Mesothelial cell of epicardium (in vitro differentiated cells): Measurements from ENCODE around the gene SYT8. TPM values are rescaled to one million over a fixed set of nuclear protein-coding genes. Genes with fewer than 3 reads are reported as not detected.

Experiments
- DNase-seq, 2 experiments: peaks; one replicate each; pipeline ENCODE4 v3.0.0; 2021; ENCODE audit warnings: low spot score in 2 of 2; ENCODE audit not compliant: unreplicated experiment in 2 of 2
- H3K27ac Mint-ChIP-seq: 2 replicates; pipeline ENCODE4 v1.8.0; 2021; ENCODE audit warnings: mixed read lengths
- H3K27me3 Mint-ChIP-seq: 2 replicates; pipeline ENCODE4 v1.8.0; 2021; ENCODE audit warnings: low read depth, mixed read lengths
- H3K36me3 Mint-ChIP-seq: 2 replicates; pipeline ENCODE4 v1.8.0; 2021; ENCODE audit warnings: mixed read lengths
- H3K4me1 Mint-ChIP-seq: 2 replicates; pipeline ENCODE4 v1.8.0; 2021; ENCODE audit warnings: mixed read lengths
- H3K4me3 Mint-ChIP-seq: 2 replicates; pipeline ENCODE4 v1.8.0; 2021; ENCODE audit warnings: mild to moderate bottlenecking, moderate library complexity, mixed read lengths
- H3K9me3 Mint-ChIP-seq: 2 replicates; pipeline ENCODE4 v1.8.0; 2021; ENCODE audit warnings: mixed read lengths
- total RNA-seq: library from RNA; stranded (reverse); gene quantifications from 3 replicates; pipeline ENCODE4 v1.2.1, GENCODE V29; 2021
- TF ChIP-seq, protein P1 (sequence below): fragments of 200-600 bp; sonication (generic); IDR thresholded peaks from one replicate; pipeline ENCODE4 v1.5.0; 2021; ENCODE audit warnings: antibody characterized with exemption; ENCODE audit not compliant: unreplicated experiment

Gene SYT8
- total RNA-seq, 1 donor from 2014 or later = 2.1 TPM

GRCh38 chr11:1856306-1857005, 21.7 kb downstream of the SYT8 start:
- no peaks in the 10 kb centered on the region for H3K27me3 Mint-ChIP-seq
- no peak for DNase-seq
- no peaks in the 10 kb centered on the region for H3K36me3 Mint-ChIP-seq
- H3K27ac Mint-ChIP-seq = no peak overlapping the region
- no peaks in the 10 kb centered on the region for H3K4me1 Mint-ChIP-seq
- H3K4me3 Mint-ChIP-seq = no peak overlapping the region
- TF ChIP-seq, protein P1, sequence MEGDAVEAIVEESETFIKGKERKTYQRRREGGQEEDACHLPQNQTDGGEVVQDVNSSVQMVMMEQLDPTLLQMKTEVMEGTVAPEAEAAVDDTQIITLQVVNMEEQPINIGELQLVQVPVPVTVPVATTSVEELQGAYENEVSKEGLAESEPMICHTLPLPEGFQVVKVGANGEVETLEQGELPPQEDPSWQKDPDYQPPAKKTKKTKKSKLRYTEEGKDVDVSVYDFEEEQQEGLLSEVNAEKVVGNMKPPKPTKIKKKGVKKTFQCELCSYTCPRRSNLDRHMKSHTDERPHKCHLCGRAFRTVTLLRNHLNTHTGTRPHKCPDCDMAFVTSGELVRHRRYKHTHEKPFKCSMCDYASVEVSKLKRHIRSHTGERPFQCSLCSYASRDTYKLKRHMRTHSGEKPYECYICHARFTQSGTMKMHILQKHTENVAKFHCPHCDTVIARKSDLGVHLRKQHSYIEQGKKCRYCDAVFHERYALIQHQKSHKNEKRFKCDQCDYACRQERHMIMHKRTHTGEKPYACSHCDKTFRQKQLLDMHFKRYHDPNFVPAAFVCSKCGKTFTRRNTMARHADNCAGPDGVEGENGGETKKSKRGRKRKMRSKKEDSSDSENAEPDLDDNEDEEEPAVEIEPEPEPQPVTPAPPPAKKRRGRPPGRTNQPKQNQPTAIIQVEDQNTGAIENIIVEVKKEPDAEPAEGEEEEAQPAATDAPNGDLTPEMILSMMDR = no peak
- H3K9me3 Mint-ChIP-seq = no peaks in the 10 kb centered on the region

DNA sequence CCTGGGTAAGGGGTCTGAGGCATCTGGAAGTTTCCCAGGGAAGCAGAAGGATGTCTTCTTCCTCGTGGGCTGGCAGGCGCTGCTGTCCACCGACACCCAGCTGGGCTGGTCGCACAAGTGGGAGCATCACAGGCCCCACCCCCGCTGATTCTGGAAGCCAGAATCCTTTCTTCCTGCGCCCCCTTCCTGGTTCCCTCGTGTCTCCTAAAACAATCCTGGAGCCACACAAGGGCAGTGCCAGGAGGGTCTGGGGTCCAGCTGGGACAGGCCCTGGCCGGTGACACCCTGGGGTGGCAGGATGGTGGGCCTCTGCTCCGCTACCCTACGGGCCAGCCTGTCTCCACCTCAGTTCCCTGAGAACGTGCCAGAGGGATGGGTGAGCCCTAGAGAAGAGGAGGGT, 22.3 kb downstream of the SYT8 start:
- no peaks in the 10 kb centered on the region for H3K9me3 Mint-ChIP-seq
- no peaks in the 10 kb centered on the region for H3K4me1 Mint-ChIP-seq
- no peaks in the 10 kb centered on the region for H3K36me3 Mint-ChIP-seq
- TF ChIP-seq, protein P1 = no peak
- no peak for DNase-seq
- no peak overlapping the region for H3K27ac Mint-ChIP-seq
- no peaks in the 10 kb centered on the region for H3K27me3 Mint-ChIP-seq
- no peak overlapping the region for H3K4me3 Mint-ChIP-seq

DNA sequence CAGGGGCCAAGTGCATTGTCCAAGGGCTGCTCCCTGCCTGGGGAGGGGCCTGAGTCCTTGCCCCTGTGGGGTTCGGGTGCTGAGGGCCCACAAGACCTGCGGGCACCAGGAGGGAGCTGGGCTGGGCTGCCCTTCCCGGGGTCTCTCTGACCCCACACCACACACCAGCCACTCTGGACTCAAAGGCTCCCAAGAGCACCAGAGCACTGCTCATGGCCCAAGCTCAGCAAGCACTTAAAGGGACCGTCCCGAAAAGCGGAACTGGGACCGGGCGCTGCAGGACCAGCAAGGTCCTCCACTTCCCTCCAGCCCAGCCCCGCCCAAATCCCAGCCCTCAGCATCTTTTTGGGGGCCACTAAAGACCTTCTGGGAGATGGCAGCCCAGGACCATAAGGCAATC, 23.4 kb downstream of the SYT8 start:
- Mint-ChIP-seq H3K4me3 (no peak overlapping the region), H3K9me3 (no peaks in the 10 kb centered on the region), H3K27me3 (no peaks in the 10 kb centered on the region), H3K4me1 (peaks cover 2% of the 10 kb centered on the region), H3K36me3 (no peaks in the 10 kb centered on the region), H3K27ac (no peak overlapping the region)
- DNase-seq = no peak
- TF ChIP-seq, protein P1 = no peak

- Mint-ChIP-seq H3K9me3 (no peaks in the 10 kb centered on the region), H3K4me1 (peaks cover 5% of the 10 kb centered on the region), H3K27me3 (no peaks in the 10 kb centered on the region), H3K36me3 (no peaks in the 10 kb centered on the region), H3K4me3 (no peak overlapping the region), H3K27ac (peak overlapping the region; percentile 27)
- TF ChIP-seq, protein P1 = no peak
- DNase-seq = no peak
These were observed 23.8 kb downstream of the SYT8 start for GRCh38 chr11:1858576-1858975.

DNA sequence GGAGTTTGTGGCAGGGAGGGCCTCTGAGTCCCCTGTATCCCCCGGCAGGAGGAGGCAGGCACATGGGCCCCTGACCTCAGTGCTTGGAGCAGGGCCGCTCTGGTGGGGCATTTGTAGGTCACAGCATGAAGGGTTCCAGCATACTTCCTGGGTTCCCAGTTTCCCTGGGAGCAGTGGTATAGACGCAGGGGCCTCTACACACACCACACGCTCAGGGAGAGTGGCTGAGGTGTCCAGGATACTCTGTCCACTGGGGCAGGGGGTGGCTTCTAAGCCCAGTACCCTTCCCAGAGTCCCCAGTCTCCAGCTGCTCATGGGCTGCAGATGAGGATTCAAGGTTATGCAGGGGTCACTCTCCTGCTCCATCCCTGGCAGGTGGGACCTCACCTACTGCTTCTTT, 24.2 kb downstream of the SYT8 start:
- Mint-ChIP-seq H3K4me3 (no peak overlapping the region), H3K4me1 (peaks cover 8% of the 10 kb centered on the region), H3K27me3 (no peaks in the 10 kb centered on the region), H3K27ac (no peak overlapping the region), H3K9me3 (no peaks in the 10 kb centered on the region), H3K36me3 (no peaks in the 10 kb centered on the region)
- DNase-seq = no peak
- TF ChIP-seq, protein P1 = no peak
